C4-2B (cell line): ENCODE data around the gene CALY.

Experiments
- H3K27ac ChIP-seq: fragments of 450-650 bp; 2 replicates; pipeline ENCODE4 v1.5.1; 2017
- ZFX ChIP-seq: fragments of 450-650 bp; IDR thresholded peaks from 2 replicates; pipeline ENCODE4 v1.6.1; 2017
- TF ChIP-seq, protein P1 (sequence below): fragments of 450-650 bp; conservative IDR thresholded peaks from 2 replicates; pipeline ENCODE4 v1.5.1; 2017; ENCODE audit warnings: mild to moderate bottlenecking

The CALY gene

DNA sequence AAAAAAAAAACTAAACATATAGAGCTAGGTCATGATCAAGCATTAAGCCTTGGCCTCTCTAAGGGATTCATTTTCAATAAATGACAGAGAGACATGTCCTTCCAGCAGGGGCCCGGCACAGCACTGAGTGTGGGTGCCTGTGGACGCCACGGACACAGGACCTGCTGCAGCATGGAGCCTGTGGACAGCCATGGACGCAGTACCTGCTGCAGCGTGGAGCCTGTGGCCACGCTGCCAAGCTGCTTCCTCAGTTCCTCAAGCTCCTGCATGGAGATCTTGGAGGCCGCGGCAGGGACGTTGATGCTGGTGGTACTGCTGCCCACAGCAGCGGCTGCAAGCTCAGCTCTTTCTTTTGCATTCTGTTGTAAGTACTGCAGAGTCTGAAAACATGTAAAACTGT, 37.5 kb downstream of the CALY start:
- no peak for TF ChIP-seq ZFX
- TF ChIP-seq, protein P1, sequence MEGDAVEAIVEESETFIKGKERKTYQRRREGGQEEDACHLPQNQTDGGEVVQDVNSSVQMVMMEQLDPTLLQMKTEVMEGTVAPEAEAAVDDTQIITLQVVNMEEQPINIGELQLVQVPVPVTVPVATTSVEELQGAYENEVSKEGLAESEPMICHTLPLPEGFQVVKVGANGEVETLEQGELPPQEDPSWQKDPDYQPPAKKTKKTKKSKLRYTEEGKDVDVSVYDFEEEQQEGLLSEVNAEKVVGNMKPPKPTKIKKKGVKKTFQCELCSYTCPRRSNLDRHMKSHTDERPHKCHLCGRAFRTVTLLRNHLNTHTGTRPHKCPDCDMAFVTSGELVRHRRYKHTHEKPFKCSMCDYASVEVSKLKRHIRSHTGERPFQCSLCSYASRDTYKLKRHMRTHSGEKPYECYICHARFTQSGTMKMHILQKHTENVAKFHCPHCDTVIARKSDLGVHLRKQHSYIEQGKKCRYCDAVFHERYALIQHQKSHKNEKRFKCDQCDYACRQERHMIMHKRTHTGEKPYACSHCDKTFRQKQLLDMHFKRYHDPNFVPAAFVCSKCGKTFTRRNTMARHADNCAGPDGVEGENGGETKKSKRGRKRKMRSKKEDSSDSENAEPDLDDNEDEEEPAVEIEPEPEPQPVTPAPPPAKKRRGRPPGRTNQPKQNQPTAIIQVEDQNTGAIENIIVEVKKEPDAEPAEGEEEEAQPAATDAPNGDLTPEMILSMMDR = no peak
- no peak overlapping the region for H3K27ac ChIP-seq

DNA sequence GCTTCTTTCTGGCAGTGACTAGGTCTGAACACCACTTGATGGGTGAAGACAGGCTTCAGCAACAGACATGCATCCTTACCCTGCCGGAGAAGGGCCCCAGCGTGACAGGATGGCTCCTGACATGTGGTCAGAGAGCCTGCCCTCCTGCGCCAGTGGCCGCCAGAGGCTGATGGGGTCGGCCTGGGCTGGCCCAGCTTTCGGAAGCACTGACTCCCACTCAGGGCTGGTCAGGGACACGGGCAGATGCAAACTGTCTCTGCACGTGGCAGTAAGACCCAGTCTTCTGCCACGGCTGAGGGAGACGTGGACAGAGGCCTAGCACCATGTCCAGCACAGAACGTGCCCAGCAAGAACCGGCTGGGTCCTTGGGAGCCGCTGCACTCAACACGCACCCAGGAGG, 38.2 kb downstream of the CALY start:
- TF ChIP-seq ZFX = no peak
- TF ChIP-seq, protein P1 = no peak
- H3K27ac ChIP-seq = no peak overlapping the region

DNA sequence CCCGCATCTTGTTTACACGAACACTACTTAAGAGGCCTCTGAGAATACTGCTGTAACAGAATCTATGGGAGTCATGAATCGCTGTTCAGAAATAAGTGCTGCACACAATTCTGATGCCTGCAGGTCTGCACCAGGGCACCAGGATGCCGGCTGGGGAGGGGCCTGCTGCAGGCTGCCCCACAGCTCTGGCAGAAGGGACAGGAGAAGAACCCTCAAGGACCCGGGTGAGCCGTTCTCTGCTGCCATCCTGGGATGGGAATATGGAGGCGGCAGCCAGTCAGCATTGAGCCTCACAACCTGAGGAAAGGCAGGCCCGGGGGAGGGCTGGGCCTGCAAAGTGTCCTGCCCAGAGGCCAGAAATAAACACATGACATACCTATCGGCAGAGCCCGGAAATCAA, 39.2 kb downstream of the CALY start:
- no peak for TF ChIP-seq ZFX
- TF ChIP-seq, protein P1 = no peak
- H3K27ac ChIP-seq = no peak overlapping the region

DNA sequence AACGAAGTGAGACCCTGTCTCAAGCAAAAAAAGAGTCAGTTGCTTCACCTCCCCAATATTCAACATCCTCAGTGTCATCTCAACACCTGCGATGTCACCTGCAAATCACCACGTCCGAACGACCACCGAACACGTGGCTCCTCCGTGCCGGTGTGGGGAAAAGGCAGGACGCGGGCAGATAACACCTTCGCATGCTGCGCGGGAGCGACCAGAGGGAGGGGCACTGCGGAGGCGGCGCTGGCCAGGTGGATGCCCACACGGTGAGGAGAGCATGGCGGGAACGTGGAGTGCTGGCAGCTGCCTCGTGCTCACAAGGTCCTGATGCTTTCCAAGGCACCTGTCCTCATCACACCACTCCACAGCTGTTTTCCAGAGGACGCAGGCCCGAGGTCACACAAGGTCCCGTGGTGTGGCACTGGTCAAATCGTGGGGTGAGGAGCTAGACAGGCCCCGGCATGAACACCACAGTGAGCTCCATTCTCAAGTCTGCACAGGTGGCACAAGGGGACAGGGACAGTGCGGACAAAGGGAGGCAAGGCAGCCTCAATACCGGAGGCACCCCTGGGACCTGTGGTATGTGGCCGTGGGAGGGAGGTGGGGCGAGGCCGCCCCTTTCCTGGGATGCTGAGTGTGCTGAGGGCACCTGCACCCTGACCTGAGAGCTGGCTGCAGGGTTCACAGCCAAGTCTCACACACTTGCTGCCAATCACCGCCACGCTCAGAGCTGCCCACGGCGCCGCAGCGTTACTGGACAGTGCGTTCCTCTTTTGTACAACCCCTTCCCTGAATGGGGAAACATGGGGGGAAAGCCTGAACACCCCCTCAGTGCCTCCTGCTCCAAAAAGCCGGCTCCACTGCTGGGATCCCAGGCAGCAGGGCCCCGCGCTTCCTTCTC, 41.0 kb downstream of the CALY start:
- no peak overlapping the region for H3K27ac ChIP-seq
- no peak for TF ChIP-seq ZFX
- TF ChIP-seq, protein P1 = no peak

DNA sequence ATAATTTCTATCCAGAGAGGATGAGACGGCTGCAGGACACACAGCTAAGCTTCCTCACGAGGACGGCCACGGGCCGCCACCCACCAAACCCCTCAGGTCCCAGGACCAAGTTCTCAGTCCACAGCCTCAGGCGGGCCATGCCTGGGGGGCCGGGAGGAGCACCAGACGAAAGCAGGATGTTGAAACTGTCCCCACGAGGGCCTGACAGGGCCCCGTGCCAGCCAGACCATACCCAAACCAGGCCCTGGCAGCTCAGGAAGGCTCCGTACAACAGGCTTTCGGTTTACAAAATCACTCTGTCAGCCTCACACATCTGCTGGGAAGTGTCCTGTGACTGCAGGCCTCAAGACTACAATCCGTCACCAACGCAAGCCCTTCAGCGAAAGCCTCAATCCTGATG, 42.5 kb downstream of the CALY start:
- no peak overlapping the region for H3K27ac ChIP-seq
- TF ChIP-seq ZFX = no peak
- TF ChIP-seq, protein P1 = no peak

DNA sequence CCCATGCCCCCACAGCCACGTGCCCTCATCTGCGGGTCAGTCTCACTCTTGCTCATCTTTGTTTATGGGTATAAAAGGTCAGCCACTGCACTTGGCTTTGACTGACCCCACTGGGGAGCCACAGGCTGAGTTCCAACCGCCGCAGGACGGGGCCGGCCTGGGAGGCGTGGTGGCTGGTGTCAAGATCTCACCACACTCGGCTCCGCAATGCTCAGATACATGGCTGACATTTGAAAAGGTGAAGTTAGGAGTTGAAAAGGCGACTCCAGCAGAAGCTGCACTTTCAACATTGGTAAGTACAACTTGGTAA, 42.9 kb downstream of the CALY start:
- no peak overlapping the region for H3K27ac ChIP-seq

More for the DNA sequence above, 42.9 kb downstream of the CALY start:
- TF ChIP-seq, protein P1 = no peak
- no peak for TF ChIP-seq ZFX
